Keratinocyte (primary cell): ENCODE measurements around the gene MRPS27. TPM values are rescaled to one million over a fixed set of nuclear protein-coding genes. Genes with fewer than 3 reads are reported as not detected.

Experiments used
- DNase-seq: peaks from one replicate; pipeline ENCODE4 v3.0.0-alpha.2; 2011; ENCODE audit warnings: low read depth, missing footprints, low spot score
- FAIRE-seq: peaks from 2 replicates; lab custom pipeline; 2011; peaks lifted over from hg19 to GRCh38; lab: Jason Lieb, UNC
- H2AFZ ChIP-seq: 2 replicates; pipeline ENCODE4 v1.6.0; 2012; ENCODE audit warnings: low read length, control low read depth, inconsistent platforms; ENCODE audit not compliant: control insufficient read depth
- H3K27ac ChIP-seq: 2 replicates; pipeline ENCODE4 v1.5.1; 2011; ENCODE audit warnings: low read length; ENCODE audit not compliant: control insufficient read depth, insufficient read depth
- H3K27me3 ChIP-seq: 3 replicates; pipeline ENCODE4 v1.6.0; 2011; ENCODE audit warnings: low read length; ENCODE audit not compliant: control insufficient read depth, insufficient read depth; ENCODE audit errors: extremely low read depth
- H3K36me3 ChIP-seq, 2 experiments: 2 replicates in 1 of 2; 3 replicates in 1 of 2; pipeline ENCODE4 v1.5.1; 2011; ENCODE audit warnings: low read length in 2 of 2, mild to moderate bottlenecking in 1 of 2; ENCODE audit not compliant: control insufficient read depth in 2 of 2, insufficient read depth in 2 of 2; ENCODE audit errors: extremely low read depth in 1 of 2
- H3K4me1 ChIP-seq: 3 replicates; pipeline ENCODE4 v1.5.1; 2011; ENCODE audit warnings: low read length; ENCODE audit not compliant: control insufficient read depth, insufficient read depth; ENCODE audit errors: extremely low read depth
- H3K4me2 ChIP-seq: 3 replicates; pipeline ENCODE4 v1.6.0; 2011; ENCODE audit warnings: low read depth, low read length; ENCODE audit not compliant: control insufficient read depth, insufficient read depth; ENCODE audit errors: extremely low read depth
- H3K4me3 ChIP-seq, 3 experiments: fragments of 200-600 bp in 1 of 3; sonication (generic) in 1 of 3; 2 replicates in 2 of 3; 3 replicates in 1 of 3; pipeline ENCODE4 v1.5.1; 2011 to 2016; ENCODE audit warnings: low read length in 3 of 3, mild to moderate bottlenecking in 3 of 3, control low read depth in 2 of 3, inconsistent platforms in 1 of 3, low read depth in 1 of 3, mixed read lengths in 1 of 3, mixed run types in 1 of 3, moderate library complexity in 1 of 3; ENCODE audit not compliant: control insufficient read depth in 2 of 3, insufficient read depth in 2 of 3; ENCODE audit errors: extremely low read depth in 1 of 3
- H3K79me2 ChIP-seq: 2 replicates; pipeline ENCODE4 v1.6.0; 2012; ENCODE audit warnings: low read length; ENCODE audit not compliant: control insufficient read depth, insufficient read depth
- H3K9ac ChIP-seq: 3 replicates; pipeline ENCODE4 v1.6.0; 2011; ENCODE audit warnings: low read length; ENCODE audit not compliant: control insufficient read depth, insufficient read depth; ENCODE audit errors: extremely low read depth
- H3K9me1 ChIP-seq: 3 replicates; pipeline ENCODE4 v1.6.0; 2011; ENCODE audit warnings: low read length; ENCODE audit not compliant: control insufficient read depth, insufficient read depth; ENCODE audit errors: extremely low read depth
- H3K9me3 ChIP-seq: 2 replicates; pipeline ENCODE4 v1.5.1; 2012; ENCODE audit warnings: low read depth, low read length; ENCODE audit not compliant: control insufficient read depth
- H4K20me1 ChIP-seq: 3 replicates; pipeline ENCODE4 v1.6.0; 2011; ENCODE audit warnings: low read length; ENCODE audit not compliant: control insufficient read depth, insufficient read depth; ENCODE audit errors: extremely low read depth
- EZH2 ChIP-seq: IDR thresholded peaks from one replicate; pipeline ENCODE4 v1.6.1; 2012; ENCODE audit warnings: inconsistent platforms, mild to moderate bottlenecking, low read length, moderate library complexity
- dilution Hi-C: fragments of 300-500 bp; cut with MboI; formaldehyde crosslinking; loops from one replicate; pipeline ENCODE4 v1.7.0; 2020; ENCODE audit warnings: low sequenced_read_pairs; ENCODE audit not compliant: extremely low pct_ligation_motif_present
- polyA plus RNA-seq, 5 experiments: library from polyadenylated mRNA; depleted of rRNA in 3 of 5; stranded (reverse) in 3 of 5; stranded (forward) in 1 of 5; unstranded in 1 of 5; fragments of >200 nt; gene quantifications; 1 replicate in 1 of 5; 2 replicates in 3 of 5; 3 replicates in 1 of 5; pipeline versions ENCODE4 v1.2.1 to v1.2.3, GENCODE V29; 2011 to 2012; ENCODE audit warnings: missing spikeins in 2 of 5, low read depth in 1 of 5, low replicate concordance in 1 of 5
- TF ChIP-seq, protein P1 (sequence below), 3 experiments: IDR thresholded peaks in 1 of 3; conservative IDR thresholded peaks in 1 of 3; optimal IDR thresholded peaks in 1 of 3; 2 replicates in 2 of 3; 3 replicates in 1 of 3; pipeline versions ENCODE3 to v1.5.1; 2011; ENCODE audit warnings: low read length in 3 of 3, mild to moderate bottlenecking in 3 of 3, moderate library complexity in 2 of 3, control low read depth in 1 of 3, inconsistent platforms in 1 of 3; ENCODE audit not compliant: insufficient read depth in 2 of 3; ENCODE audit errors: extremely low read depth in 1 of 3

MRPS27 gene
- polyA plus RNA-seq, 1 donor (not counting 4 experiments of a cell fraction or from before 2014, with no cell fraction given): 98.7 TPM

- no peak overlapping the region for H3K27ac ChIP-seq
- no peak overlapping the region for H3K4me2 ChIP-seq
- H3K4me3 ChIP-seq: no peak overlapping the region
- H3K9me1 ChIP-seq: no peaks in the 10 kb centered on the region
- H3K9ac ChIP-seq: no peak overlapping the region
- H3K4me1 ChIP-seq: no peaks in the 10 kb centered on the region
- H3K36me3 ChIP-seq: peaks cover 28 to 31% of the 10 kb centered on the region in 2 experiments
- dilution Hi-C loops: no loop called here
- DNase-seq: no peak
- no peaks in the 10 kb centered on the region for H3K27me3 ChIP-seq
- TF ChIP-seq, protein P1, sequence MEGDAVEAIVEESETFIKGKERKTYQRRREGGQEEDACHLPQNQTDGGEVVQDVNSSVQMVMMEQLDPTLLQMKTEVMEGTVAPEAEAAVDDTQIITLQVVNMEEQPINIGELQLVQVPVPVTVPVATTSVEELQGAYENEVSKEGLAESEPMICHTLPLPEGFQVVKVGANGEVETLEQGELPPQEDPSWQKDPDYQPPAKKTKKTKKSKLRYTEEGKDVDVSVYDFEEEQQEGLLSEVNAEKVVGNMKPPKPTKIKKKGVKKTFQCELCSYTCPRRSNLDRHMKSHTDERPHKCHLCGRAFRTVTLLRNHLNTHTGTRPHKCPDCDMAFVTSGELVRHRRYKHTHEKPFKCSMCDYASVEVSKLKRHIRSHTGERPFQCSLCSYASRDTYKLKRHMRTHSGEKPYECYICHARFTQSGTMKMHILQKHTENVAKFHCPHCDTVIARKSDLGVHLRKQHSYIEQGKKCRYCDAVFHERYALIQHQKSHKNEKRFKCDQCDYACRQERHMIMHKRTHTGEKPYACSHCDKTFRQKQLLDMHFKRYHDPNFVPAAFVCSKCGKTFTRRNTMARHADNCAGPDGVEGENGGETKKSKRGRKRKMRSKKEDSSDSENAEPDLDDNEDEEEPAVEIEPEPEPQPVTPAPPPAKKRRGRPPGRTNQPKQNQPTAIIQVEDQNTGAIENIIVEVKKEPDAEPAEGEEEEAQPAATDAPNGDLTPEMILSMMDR (optimal IDR thresholded peaks at IDR 0.05 in 1 of 3, IDR thresholded peaks at IDR 0.05 in 1 of 3, conservative IDR thresholded peaks at IDR 0.05 in 1 of 3; ENCODE audit: extremely low read depth in 1 of 3, insufficient read depth in 2 of 3, low read length in 3 of 3): no peak
- TF ChIP-seq EZH2: no peak
- H3K9me3 ChIP-seq: no peaks in the 10 kb centered on the region
- H4K20me1 ChIP-seq: no peaks in the 10 kb centered on the region
- no peaks in the 10 kb centered on the region for H3K79me2 ChIP-seq
- no peak overlapping the region for H2AFZ ChIP-seq
- FAIRE-seq: no peak
These were observed 94.3 kb downstream of the MRPS27 start for GRCh38 chr5:72225741-72226140.

DNA sequence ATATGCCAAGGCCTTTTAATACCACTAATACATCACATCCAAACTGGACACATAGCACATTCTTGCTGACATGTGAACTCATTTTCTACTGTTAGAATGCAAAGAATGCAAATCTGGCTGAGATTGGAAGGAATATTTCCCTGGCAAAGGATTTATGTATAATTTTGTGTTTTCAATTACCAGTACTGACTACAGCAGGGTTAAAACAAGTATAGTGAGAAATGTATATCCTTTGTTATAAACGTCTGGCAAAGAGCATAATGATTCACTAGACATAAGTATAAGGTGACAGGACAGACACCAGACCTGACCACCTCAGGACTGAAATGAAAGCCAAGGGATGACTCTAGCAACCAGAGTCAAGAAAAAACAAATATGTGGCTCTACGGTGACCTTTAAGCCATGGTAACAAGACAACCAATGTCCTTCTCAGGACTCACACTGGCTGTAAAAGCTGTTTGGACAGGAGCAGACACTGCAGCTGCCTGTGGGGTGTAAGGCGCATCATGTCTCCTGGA is 95.0 kb downstream of the MRPS27 start:
- no peak overlapping the region for H3K9ac ChIP-seq
- H3K27ac ChIP-seq: no peak overlapping the region

More for the DNA sequence above, 95.0 kb downstream of the MRPS27 start:
- no peak overlapping the region for H2AFZ ChIP-seq
- no peak for DNase-seq
- H4K20me1 ChIP-seq: no peaks in the 10 kb centered on the region
- no peaks in the 10 kb centered on the region for H3K4me1 ChIP-seq
- H3K79me2 ChIP-seq: no peaks in the 10 kb centered on the region
- H3K9me1 ChIP-seq: no peaks in the 10 kb centered on the region
- TF ChIP-seq EZH2: no peak
- TF ChIP-seq, protein P1 (optimal IDR thresholded peaks at IDR 0.05 in 1 of 3, IDR thresholded peaks at IDR 0.05 in 1 of 3, conservative IDR thresholded peaks at IDR 0.05 in 1 of 3; ENCODE audit: extremely low read depth in 1 of 3, insufficient read depth in 2 of 3, low read length in 3 of 3): no peak
- no peaks in the 10 kb centered on the region for H3K27me3 ChIP-seq
- H3K4me3 ChIP-seq: no peak overlapping the region
- no peaks in the 10 kb centered on the region for H3K9me3 ChIP-seq
- dilution Hi-C loops: no loop called here
- no peak for FAIRE-seq
- H3K4me2 ChIP-seq: no peak overlapping the region
- peaks cover 29 to 33% of the 10 kb centered on the region in 2 experiments for H3K36me3 ChIP-seq
